ENCODE results near the gene MYO10. TPM values are rescaled to one million over a fixed set of nuclear protein-coding genes. Genes with fewer than 3 reads are reported as not detected.

The MYO10 gene
- total RNA-seq, 1 donor from 2014 or later: 80.2 TPM

DNA sequence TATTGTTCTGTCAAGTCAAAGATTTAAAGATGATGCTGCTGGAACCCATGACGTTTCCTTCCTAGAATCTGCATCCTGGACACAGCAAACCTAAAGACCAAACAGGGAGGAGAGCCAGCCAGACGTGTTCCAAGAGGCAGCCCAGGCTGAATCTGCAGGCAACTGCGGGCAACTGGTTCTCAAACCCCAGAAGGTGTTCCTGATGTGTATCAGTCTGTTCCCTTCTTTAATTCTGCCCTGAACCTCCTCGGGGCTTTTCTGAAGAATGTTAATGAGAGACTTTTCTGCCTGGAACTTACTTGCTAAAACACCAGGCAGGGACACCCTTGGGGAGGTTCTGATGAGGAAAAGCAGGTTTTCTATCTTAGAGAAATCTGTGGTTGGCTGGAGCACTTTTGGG, 186.5 kb downstream of the MYO10 start:
- H3K4me2 ChIP-seq (ENCODE audit: low read length): no peak overlapping the region
- H3K27ac ChIP-seq (ENCODE audit: low read depth, low read length): no peak overlapping the region
- H3K9ac ChIP-seq (ENCODE audit: low read length): no peak overlapping the region
- H3K36me3 ChIP-seq (ENCODE audit: insufficient read depth, low read length): peaks cover 22% of the 10 kb centered on the region
- Mint-ChIP-seq H3K9me3 (ENCODE audit: unreplicated experiment) (no peaks in the 10 kb centered on the region), H3K27me3 (ENCODE audit: low read depth, unreplicated experiment) (no peaks in the 10 kb centered on the region), H3K4me1 (ENCODE audit: low read depth, unreplicated experiment) (no peaks in the 10 kb centered on the region), H3K4me3 (ENCODE audit: unreplicated experiment) (no peak overlapping the region), H3K27ac (ENCODE audit: unreplicated experiment) (no peak overlapping the region), H3K36me3 (ENCODE audit: low read depth, unreplicated experiment) (peaks cover 8% of the 10 kb centered on the region)
- FAIRE-seq: no peak
- no peaks in the 10 kb centered on the region for H3K9me3 ChIP-seq (ENCODE audit: insufficient read depth, low read depth, low read length)
- no peak for TF ChIP-seq EZH2 (IDR thresholded peaks at IDR 0.05; ENCODE audit: insufficient read depth, low read length)
- TF ChIP-seq, protein P1, sequence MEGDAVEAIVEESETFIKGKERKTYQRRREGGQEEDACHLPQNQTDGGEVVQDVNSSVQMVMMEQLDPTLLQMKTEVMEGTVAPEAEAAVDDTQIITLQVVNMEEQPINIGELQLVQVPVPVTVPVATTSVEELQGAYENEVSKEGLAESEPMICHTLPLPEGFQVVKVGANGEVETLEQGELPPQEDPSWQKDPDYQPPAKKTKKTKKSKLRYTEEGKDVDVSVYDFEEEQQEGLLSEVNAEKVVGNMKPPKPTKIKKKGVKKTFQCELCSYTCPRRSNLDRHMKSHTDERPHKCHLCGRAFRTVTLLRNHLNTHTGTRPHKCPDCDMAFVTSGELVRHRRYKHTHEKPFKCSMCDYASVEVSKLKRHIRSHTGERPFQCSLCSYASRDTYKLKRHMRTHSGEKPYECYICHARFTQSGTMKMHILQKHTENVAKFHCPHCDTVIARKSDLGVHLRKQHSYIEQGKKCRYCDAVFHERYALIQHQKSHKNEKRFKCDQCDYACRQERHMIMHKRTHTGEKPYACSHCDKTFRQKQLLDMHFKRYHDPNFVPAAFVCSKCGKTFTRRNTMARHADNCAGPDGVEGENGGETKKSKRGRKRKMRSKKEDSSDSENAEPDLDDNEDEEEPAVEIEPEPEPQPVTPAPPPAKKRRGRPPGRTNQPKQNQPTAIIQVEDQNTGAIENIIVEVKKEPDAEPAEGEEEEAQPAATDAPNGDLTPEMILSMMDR (IDR thresholded peaks at IDR 0.05; ENCODE audit: insufficient read depth, low read depth, low read length): no peak
- no peaks in the 10 kb centered on the region for H3K27me3 ChIP-seq (ENCODE audit: insufficient read depth, low read length)
- H3K4me3 ChIP-seq (ENCODE audit: insufficient read depth, low read depth, low read length): no peak overlapping the region
- no peaks in the 10 kb centered on the region for H3K4me1 ChIP-seq (ENCODE audit: insufficient read depth, low read length)
- no peaks in the 10 kb centered on the region for H3K79me2 ChIP-seq (ENCODE audit: insufficient read depth, low read length)
- no peak for DNase-seq (ENCODE audit: low read depth)
- H4K20me1 ChIP-seq (ENCODE audit: insufficient read depth, low read length): peaks cover 9% of the 10 kb centered on the region
- H2AFZ ChIP-seq (ENCODE audit: low read depth, low read length): no peak overlapping the region

DNA sequence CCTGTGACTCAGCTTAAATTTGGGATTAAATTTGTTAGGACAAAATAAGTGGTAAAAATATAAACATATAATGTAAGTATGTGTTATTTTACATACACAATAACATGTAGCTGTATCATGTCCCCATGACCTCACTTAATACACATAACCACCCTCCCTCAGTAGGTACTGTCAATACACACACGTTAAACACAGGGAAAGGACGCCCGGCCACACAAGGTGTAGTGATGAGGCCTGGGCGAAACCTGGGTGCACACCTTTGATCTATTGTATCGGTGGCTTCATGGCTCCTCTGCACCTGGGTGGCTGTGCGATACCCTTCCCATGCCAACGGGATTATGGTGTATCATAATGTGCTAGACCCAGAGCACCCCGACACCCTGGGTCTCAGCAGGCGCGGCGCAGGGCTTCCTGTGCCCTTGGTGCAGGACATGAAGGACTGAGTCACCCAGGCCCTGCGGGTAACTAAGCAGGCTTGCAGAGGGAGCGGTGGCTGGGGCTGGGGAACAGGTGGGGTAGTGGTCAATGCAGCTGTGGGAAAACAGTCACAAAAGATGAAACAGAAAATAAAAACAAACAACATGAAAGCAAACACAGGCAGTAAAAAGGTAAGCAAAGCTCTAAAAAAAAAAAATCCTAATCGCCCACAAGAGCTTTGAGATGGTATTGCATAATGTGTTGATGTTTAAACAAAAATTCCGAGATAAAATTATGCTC, 191.8 kb downstream of the MYO10 start:
- no peak overlapping the region for H3K4me3 Mint-ChIP-seq (ENCODE audit: unreplicated experiment)
- H3K4me1 Mint-ChIP-seq (ENCODE audit: low read depth, unreplicated experiment): peaks cover 29% of the 10 kb centered on the region
- no peaks in the 10 kb centered on the region for H3K27me3 Mint-ChIP-seq (ENCODE audit: low read depth, unreplicated experiment)
- Histone ChIP-seq H3K9ac (ENCODE audit: low read length) (no peak overlapping the region), H3K27me3 (ENCODE audit: insufficient read depth, low read length) (no peaks in the 10 kb centered on the region), H3K27ac (ENCODE audit: low read depth, low read length) (no peak overlapping the region), H3K36me3 (ENCODE audit: insufficient read depth, low read length) (no peaks in the 10 kb centered on the region), H2AFZ (ENCODE audit: low read depth, low read length) (no peak overlapping the region), H4K20me1 (ENCODE audit: insufficient read depth, low read length) (peaks cover 33% of the 10 kb centered on the region), H3K79me2 (ENCODE audit: insufficient read depth, low read length) (peaks cover 2% of the 10 kb centered on the region), H3K4me3 (ENCODE audit: insufficient read depth, low read depth, low read length) (no peak overlapping the region), H3K9me3 (ENCODE audit: insufficient read depth, low read depth, low read length) (no peaks in the 10 kb centered on the region), H3K4me1 (ENCODE audit: insufficient read depth, low read length) (peaks cover 12% of the 10 kb centered on the region), H3K4me2 (ENCODE audit: low read length) (no peak overlapping the region)
- no peak for FAIRE-seq
- no peaks in the 10 kb centered on the region for H3K9me3 Mint-ChIP-seq (ENCODE audit: unreplicated experiment)
- H3K36me3 Mint-ChIP-seq (ENCODE audit: low read depth, unreplicated experiment): peaks cover 6% of the 10 kb centered on the region
- no peak overlapping the region for H3K27ac Mint-ChIP-seq (ENCODE audit: unreplicated experiment)
- DNase-seq (ENCODE audit: low read depth): no peak
- TF ChIP-seq, protein P1 (IDR thresholded peaks at IDR 0.05; ENCODE audit: insufficient read depth, low read depth, low read length): no peak
- no peak for TF ChIP-seq EZH2 (IDR thresholded peaks at IDR 0.05; ENCODE audit: insufficient read depth, low read length)

DNA sequence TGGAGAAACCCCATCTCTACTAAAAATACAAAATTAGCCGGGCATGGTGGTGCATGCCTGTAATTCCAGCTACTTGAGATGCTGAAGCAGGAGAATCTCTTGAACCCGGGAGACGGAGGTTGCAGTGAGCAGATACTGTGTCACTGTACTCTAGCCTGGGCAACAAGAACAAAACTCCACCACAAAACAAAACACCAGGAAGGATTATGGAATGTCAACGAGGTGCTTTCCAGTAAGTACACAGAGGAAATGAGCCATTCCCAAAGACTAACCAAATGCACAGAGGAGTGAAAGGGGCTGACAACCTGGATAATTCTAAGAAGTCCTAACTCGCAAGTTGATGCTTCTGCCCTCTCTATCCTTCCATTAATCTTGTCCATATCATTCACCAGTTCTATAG, 193.2 kb downstream of the MYO10 start:
- Mint-ChIP-seq H3K4me3 (ENCODE audit: unreplicated experiment) (no peak overlapping the region), H3K4me1 (ENCODE audit: low read depth, unreplicated experiment) (peaks cover 35% of the 10 kb centered on the region), H3K9me3 (ENCODE audit: unreplicated experiment) (no peaks in the 10 kb centered on the region), H3K27me3 (ENCODE audit: low read depth, unreplicated experiment) (no peaks in the 10 kb centered on the region), H3K36me3 (ENCODE audit: low read depth, unreplicated experiment) (peaks cover 4% of the 10 kb centered on the region), H3K27ac (ENCODE audit: unreplicated experiment) (peak overlapping the region; percentile 47)
- Histone ChIP-seq H3K79me2 (ENCODE audit: insufficient read depth, low read length) (peaks cover 7% of the 10 kb centered on the region), H3K4me3 (ENCODE audit: insufficient read depth, low read depth, low read length) (no peak overlapping the region), H3K36me3 (ENCODE audit: insufficient read depth, low read length) (peaks cover under 1% of the 10 kb centered on the region), H3K27ac (ENCODE audit: low read depth, low read length) (peak overlapping the region; percentile 41), H3K27me3 (ENCODE audit: insufficient read depth, low read length) (no peaks in the 10 kb centered on the region), H3K9ac (ENCODE audit: low read length) (no peak overlapping the region), H3K4me1 (ENCODE audit: insufficient read depth, low read length) (peaks cover 17% of the 10 kb centered on the region), H4K20me1 (ENCODE audit: insufficient read depth, low read length) (peaks cover 40% of the 10 kb centered on the region), H3K9me3 (ENCODE audit: insufficient read depth, low read depth, low read length) (no peaks in the 10 kb centered on the region), H2AFZ (ENCODE audit: low read depth, low read length) (no peak overlapping the region), H3K4me2 (ENCODE audit: low read length) (no peak overlapping the region)
- DNase-seq (ENCODE audit: low read depth) (peak; percentile 30), FAIRE-seq (no peak)
- TF ChIP-seq EZH2 (IDR thresholded peaks at IDR 0.05; ENCODE audit: insufficient read depth, low read length): no peak
- TF ChIP-seq, protein P1 (IDR thresholded peaks at IDR 0.05; ENCODE audit: insufficient read depth, low read depth, low read length): no peak
